Esophagus (tissue), 2 donors: ENCODE results near the gene NECAB3. TPM values are rescaled to one million over a fixed set of nuclear protein-coding genes. Genes with fewer than 3 reads are reported as not detected.

Experiments
- H3K27ac ChIP-seq, 2 donors: one replicate each; pipeline ENCODE4 v1.5.1; 2013; ENCODE audit warnings: low read depth in 2 of 2, mild to moderate bottlenecking in 2 of 2, inconsistent platforms in 1 of 2, low read length in 1 of 2, moderate library complexity in 1 of 2
- H3K27me3 ChIP-seq, 2 donors: one replicate each; pipeline ENCODE4 v1.6.1; 2013; ENCODE audit warnings: low read length in 2 of 2, control low read depth in 1 of 2, mild to moderate bottlenecking in 1 of 2; ENCODE audit not compliant: insufficient read depth in 2 of 2, control insufficient read depth in 1 of 2
- H3K36me3 ChIP-seq, 2 donors: one replicate each; pipeline ENCODE4 v1.6.1; 2013; ENCODE audit warnings: low read length in 1 of 2; ENCODE audit not compliant: control insufficient read depth in 2 of 2, insufficient read depth in 2 of 2
- H3K4me1 ChIP-seq, 2 donors: one replicate each; pipeline ENCODE4 v1.6.1; 2013; ENCODE audit warnings: low read length in 1 of 2; ENCODE audit not compliant: control insufficient read depth in 2 of 2, insufficient read depth in 2 of 2
- H3K4me3 ChIP-seq, 2 donors: one replicate each; pipeline ENCODE4 v1.5.1; 2013; ENCODE audit warnings: low read length in 2 of 2, mild to moderate bottlenecking in 2 of 2, low read depth in 1 of 2, moderate library complexity in 1 of 2
- H3K9me3 ChIP-seq, 2 donors: one replicate each; pipeline ENCODE4 v1.6.1; 2013; ENCODE audit warnings: mild to moderate bottlenecking in 2 of 2, low read depth in 1 of 2, low read length in 1 of 2, moderate library complexity in 1 of 2; ENCODE audit not compliant: control insufficient read depth in 2 of 2, insufficient read depth in 1 of 2
- WGBS, 2 donors: extraction: QIAGEN DNeasy Blood & Tissue Kit; methylation state at CpG; one replicate each; pipeline ENCODE4 v1.1.7; 2013; 5-methylcytosine and 5-hydroxymethylcytosine counted together
- polyA plus RNA-seq, 2 donors: library from polyadenylated mRNA; stranded (reverse); fragments of 200-250 nt; gene quantifications; one replicate each; pipeline ENCODE4 v1.2.3, GENCODE V29; 2013
- donor health status: healthy with polysubstance abuse.
- donor health status: Bipolar disorder and iron deficiency.

Gene NECAB3
- polyA plus RNA-seq, 2 donors, result 13.5 to 18.4 TPM

- H3K27ac ChIP-seq, result peak overlapping the region in 1 of 2 donors; percentile 35
Measured at GRCh38 chr20:33697129-33697528, 22.9 kb upstream of the NECAB3 start.

DNA sequence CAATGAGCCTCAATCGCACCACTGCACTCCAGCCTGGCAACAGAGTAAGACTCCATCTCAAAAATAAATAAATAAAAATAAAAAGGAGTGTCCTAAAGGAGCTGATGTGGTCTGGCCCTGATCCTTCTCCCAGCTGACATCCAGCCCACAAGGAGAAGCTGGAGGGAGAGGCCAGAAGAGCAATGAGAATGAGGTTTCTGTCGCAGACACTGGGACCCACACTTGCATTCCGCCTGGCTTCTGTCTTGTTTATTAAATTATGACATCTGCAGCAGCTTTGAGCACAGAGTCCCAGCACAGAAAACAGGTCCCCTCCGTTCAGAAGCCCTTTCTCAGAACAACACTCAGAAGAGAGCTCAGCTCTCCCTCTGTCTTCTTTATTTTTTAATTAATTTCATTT, 22.2 kb upstream of the NECAB3 start:
- no peaks in the 10 kb centered on the region for H3K9me3 ChIP-seq
- H3K27me3 ChIP-seq, result no peaks in the 10 kb centered on the region
- no peak overlapping the region for H3K4me3 ChIP-seq
- no peaks in the 10 kb centered on the region for H3K4me1 ChIP-seq
- H3K27ac ChIP-seq, result no peak overlapping the region
- 76 to 81% methylated on average over 4 of the region's 4 CpGs for WGBS, 2 donors
- no peaks in the 10 kb centered on the region for H3K36me3 ChIP-seq

More at GRCh38 chr20:33697129-33697528, 22.9 kb upstream of the NECAB3 start:
- no peaks in the 10 kb centered on the region for H3K27me3 ChIP-seq
- H3K4me1 ChIP-seq, result no peaks in the 10 kb centered on the region
- H3K9me3 ChIP-seq, result no peaks in the 10 kb centered on the region
- WGBS, 2 donors, result 62 to 86% methylated on average over 8 of the region's 8 CpGs
- H3K36me3 ChIP-seq, result no peaks in the 10 kb centered on the region
- no peak overlapping the region for H3K4me3 ChIP-seq

- no peaks in the 10 kb centered on the region for H3K4me1 ChIP-seq
- no peaks in the 10 kb centered on the region for H3K9me3 ChIP-seq
- no peaks in the 10 kb centered on the region for H3K36me3 ChIP-seq
- WGBS, 2 donors, result 60 to 69% methylated on average over 6 of the region's 6 CpGs
- H3K27ac ChIP-seq, result no peak overlapping the region
- no peak overlapping the region for H3K4me3 ChIP-seq
- no peaks in the 10 kb centered on the region for H3K27me3 ChIP-seq
Measured at GRCh38 chr20:33694639-33695012, 20.4 kb upstream of the NECAB3 start.

- 72 to 77% methylated on average over 17 of the region's 17 CpGs for WGBS, 2 donors
- Histone ChIP-seq H3K9me3 (no peaks in the 10 kb centered on the region), H3K36me3 (no peaks in the 10 kb centered on the region), H3K27me3 (no peaks in the 10 kb centered on the region), H3K27ac (no peak overlapping the region), H3K4me1 (no peaks in the 10 kb centered on the region), H3K4me3 (no peak overlapping the region)
Measured at GRCh38 chr20:33693741-33694638, 19.8 kb upstream of the NECAB3 start.

DNA sequence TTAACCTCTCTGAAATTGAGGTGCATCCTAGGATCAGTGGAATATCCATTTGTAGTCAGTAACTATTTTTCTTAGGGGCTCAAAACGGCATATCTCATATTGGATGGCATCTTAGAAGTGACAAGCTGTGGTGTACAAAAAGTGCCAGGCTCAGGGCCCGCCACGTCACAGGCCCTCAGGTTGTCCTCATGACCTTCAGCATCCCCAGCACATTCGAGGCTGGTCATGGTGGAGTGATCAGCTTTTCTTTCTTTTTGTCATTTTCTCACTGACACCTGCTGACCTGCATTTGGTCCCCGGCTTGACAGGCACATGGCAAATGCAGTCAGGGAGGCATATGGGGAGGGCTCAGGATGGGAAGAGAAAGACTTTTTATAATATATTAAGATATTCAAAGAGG, 19.1 kb upstream of the NECAB3 start:
- WGBS, 2 donors, result 79 to 84% methylated on average over 5 of the region's 5 CpGs

DNA sequence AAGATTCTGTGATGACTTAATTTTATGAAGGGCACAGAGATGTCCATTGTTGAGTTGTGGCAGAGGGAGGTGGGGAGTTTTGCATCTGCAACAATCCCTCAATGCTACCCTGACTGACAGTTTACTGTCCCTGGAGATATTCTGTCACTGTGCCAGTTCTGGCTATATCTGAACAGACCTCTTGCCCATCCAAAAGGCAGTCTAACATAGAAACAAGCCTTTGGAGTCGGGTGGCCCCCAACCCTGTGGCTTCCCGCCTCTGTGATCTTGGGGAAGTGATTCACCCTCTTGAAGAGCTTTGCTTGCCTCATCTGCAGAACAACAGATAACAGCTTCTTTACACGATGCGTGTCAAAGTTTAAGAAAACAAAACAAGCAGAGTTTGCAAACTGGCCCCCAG, 15.7 kb upstream of the NECAB3 start:
- no peaks in the 10 kb centered on the region for H3K9me3 ChIP-seq
- H3K4me3 ChIP-seq, result no peak overlapping the region
- WGBS, 2 donors, result 46 to 61% methylated on average over 4 of the region's 4 CpGs
- no peak overlapping the region for H3K27ac ChIP-seq
- H3K36me3 ChIP-seq, result no peaks in the 10 kb centered on the region
- H3K27me3 ChIP-seq, result no peaks in the 10 kb centered on the region
- H3K4me1 ChIP-seq, result peaks cover 2 to 9% of the 10 kb centered on the region in 2 donors

More for the DNA sequence above, 19.1 kb upstream of the NECAB3 start:
- H3K27me3 ChIP-seq, result no peaks in the 10 kb centered on the region
- H3K9me3 ChIP-seq, result no peaks in the 10 kb centered on the region
- no peaks in the 10 kb centered on the region for H3K36me3 ChIP-seq
- H3K4me1 ChIP-seq, result no peaks in the 10 kb centered on the region
- no peak overlapping the region for H3K27ac ChIP-seq
- no peak overlapping the region for H3K4me3 ChIP-seq

DNA sequence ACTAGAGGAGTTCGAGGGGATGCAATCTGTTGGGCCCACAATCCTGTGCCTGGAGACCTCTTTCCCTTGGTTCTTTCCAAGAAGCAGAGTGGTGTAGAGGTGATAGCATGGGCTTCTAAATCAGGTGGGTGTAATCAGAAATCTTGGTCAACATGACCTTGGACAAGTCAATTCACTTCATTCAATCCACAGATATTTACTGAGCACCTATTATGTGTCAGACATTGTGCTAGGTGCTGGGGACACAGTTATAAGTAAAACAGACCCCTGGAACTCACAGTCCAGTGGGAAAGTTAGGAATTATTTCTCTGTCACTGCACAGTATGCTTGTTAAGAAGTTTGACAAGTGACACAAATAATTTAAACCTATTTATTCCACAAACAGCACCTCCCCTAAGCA, 15.3 kb upstream of the NECAB3 start:
- peaks cover 2 to 9% of the 10 kb centered on the region in 2 donors for H3K4me1 ChIP-seq
- no peaks in the 10 kb centered on the region for H3K9me3 ChIP-seq
- no peaks in the 10 kb centered on the region for H3K36me3 ChIP-seq
- no peaks in the 10 kb centered on the region for H3K27me3 ChIP-seq
- H3K27ac ChIP-seq, result no peak overlapping the region
- 97 to 100% methylated on average over 1 of the region's 1 CpG for WGBS, 2 donors
- no peak overlapping the region for H3K4me3 ChIP-seq

- Histone ChIP-seq H3K27me3 (no peaks in the 10 kb centered on the region), H3K4me1 (peaks cover 2 to 9% of the 10 kb centered on the region in 2 donors), H3K27ac (no peak overlapping the region), H3K4me3 (no peak overlapping the region), H3K9me3 (no peaks in the 10 kb centered on the region), H3K36me3 (no peaks in the 10 kb centered on the region)
- WGBS, 2 donors, result 74 to 89% methylated on average over 3 of the region's 3 CpGs
Measured at GRCh38 chr20:33688938-33689424, 14.8 kb upstream of the NECAB3 start.

DNA sequence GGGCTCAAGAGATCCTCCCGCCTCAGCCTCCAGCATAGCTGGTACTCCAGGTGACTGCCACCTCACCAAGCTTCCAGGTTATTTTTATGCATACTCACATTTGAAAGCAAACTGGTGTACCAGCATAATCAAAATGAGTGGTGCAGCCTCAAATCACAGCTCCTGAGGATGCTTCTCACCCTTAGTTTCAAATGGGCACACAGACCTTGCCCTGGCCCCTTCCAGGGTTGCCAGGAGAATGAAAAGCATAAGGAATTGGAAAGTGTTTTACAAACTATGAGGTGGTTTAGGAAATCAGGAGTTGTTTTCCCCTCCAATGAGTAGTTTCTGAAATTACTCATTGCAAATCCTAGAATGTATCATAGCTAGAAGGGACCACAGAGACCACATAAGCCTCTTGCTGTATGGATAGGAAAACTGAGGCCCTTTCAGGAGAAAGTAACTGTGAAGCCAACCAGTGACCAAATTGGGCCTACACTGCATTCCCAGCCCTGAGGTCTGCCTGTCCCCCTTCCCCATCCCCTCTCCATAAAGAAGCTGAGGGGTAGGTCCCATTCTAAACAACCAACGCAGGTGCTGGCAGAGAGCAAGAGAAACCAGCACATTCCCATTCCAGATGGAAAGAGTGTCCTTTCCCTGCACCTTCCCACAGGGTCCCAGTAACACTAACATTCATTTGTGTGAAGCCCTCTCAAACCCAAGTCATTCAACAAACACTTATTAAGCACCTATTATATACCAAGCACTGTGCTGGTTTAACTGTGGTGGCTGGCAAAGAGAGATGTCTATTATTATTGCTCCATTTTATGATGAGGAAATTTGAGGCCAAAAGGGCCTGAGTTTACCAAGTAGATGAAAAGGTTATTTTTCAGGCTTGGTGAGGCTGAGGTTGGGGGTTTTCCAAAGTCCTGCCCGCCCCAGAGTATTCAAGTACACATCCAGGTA, 14.0 kb upstream of the NECAB3 start:
- Histone ChIP-seq H3K27me3 (no peaks in the 10 kb centered on the region), H3K4me1 (peaks cover 2 to 9% of the 10 kb centered on the region in 2 donors), H3K9me3 (no peaks in the 10 kb centered on the region), H3K4me3 (no peak overlapping the region), H3K27ac (no peak overlapping the region), H3K36me3 (no peaks in the 10 kb centered on the region)
- WGBS, 2 donors, result 88 to 96% methylated on average over 3 of the region's 3 CpGs
